ENCODE results near the gene APOBEC3G. TPM values are rescaled to one million over a fixed set of nuclear protein-coding genes. Genes with fewer than 3 reads are reported as not detected.

APOBEC3G gene
- total and polyA plus RNA-seq, 2 donors from 2014 or later: 4.8 to 12.5 TPM

DNA sequence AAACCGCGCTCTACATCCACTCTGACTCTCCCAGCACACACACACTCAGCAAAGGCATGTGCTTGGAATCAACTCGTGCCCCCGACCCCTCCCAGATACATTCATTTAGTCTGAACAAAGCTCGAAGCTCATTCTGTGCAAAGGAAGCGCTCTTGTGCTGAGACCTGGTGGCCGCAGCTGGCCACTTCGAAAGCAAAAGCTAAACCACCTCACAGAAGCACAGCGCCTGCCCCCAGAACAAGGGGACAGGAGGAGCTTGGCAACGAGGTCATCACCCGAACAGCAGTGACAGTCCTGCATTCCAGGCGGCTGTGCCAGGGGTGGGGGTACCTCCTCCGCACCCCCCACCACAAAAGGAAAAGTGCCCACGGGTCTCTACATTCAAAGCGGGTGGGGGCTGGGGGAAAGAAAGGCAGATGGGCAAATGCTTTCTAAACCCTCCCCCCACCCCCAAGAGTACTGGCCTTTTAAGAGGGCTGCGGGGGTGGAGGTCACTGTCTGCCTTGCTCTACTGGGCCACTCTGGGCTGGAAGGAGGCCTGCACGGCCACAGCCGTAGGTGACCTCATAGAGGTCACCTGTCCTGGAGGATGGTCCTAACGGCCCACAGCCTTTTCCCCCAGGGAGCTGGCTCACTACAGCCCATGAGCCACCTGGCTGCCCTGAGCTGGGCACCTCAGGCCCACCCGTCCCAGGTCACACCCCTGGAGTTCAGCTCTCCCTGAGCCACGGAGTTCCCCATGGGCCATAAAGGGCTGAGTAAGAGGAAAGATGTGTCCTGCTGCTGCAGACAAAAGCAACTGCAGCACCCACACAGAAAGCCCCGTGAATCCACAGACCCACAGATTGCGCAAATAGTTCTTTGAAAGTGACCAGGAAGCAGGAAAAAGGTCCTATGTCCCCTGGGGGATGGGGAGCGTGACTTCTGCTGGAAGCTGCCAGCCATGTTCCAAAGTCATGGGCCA, 54.1 kb downstream of the APOBEC3G start:
- no peak overlapping the region for H3K9ac ChIP-seq (ENCODE audit: low read length in 3 of 3)

GRCh38 chr22:39132281-39132680, 55.2 kb downstream of the APOBEC3G start:
- Histone ChIP-seq H3K27ac (ENCODE audit: low read depth in 2 of 2, low read length in 2 of 2) (no peak overlapping the region), H3K9ac (ENCODE audit: low read length in 3 of 3) (no peak overlapping the region), H3K4me3 (ENCODE audit: low read length in 3 of 3) (no peak overlapping the region), H3K4me1 (ENCODE audit: control insufficient read depth in 2 of 3, insufficient read depth in 2 of 3, low read depth in 1 of 3, low read length in 3 of 3) (peaks cover 0 to 4% (median 0%) of the 10 kb centered on the region in 3 donors), H3K27me3 (ENCODE audit: control insufficient read depth, insufficient read depth, low read length) (no peaks in the 10 kb centered on the region), H3K36me3 (ENCODE audit: control insufficient read depth in 2 of 3, insufficient read depth in 3 of 3, low read length in 3 of 3) (peaks cover 0 to 8% (median 4%) of the 10 kb centered on the region in 3 donors), H3K9me3 (ENCODE audit: control insufficient read depth in 2 of 3, insufficient read depth in 1 of 3, low read length in 3 of 3) (no peaks in the 10 kb centered on the region)
- DNase-seq (no peak), FAIRE-seq (no peak)
- intact Hi-C loops (cut with DNase I): no loop called here
- TF ChIP-seq, protein P1, sequence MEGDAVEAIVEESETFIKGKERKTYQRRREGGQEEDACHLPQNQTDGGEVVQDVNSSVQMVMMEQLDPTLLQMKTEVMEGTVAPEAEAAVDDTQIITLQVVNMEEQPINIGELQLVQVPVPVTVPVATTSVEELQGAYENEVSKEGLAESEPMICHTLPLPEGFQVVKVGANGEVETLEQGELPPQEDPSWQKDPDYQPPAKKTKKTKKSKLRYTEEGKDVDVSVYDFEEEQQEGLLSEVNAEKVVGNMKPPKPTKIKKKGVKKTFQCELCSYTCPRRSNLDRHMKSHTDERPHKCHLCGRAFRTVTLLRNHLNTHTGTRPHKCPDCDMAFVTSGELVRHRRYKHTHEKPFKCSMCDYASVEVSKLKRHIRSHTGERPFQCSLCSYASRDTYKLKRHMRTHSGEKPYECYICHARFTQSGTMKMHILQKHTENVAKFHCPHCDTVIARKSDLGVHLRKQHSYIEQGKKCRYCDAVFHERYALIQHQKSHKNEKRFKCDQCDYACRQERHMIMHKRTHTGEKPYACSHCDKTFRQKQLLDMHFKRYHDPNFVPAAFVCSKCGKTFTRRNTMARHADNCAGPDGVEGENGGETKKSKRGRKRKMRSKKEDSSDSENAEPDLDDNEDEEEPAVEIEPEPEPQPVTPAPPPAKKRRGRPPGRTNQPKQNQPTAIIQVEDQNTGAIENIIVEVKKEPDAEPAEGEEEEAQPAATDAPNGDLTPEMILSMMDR (IDR thresholded peaks at IDR 0.05; ENCODE audit: borderline replicate concordance, extremely low read depth, insufficient read depth): no peak

More for the DNA sequence above, 54.1 kb downstream of the APOBEC3G start:
- Histone ChIP-seq H3K4me3 (ENCODE audit: low read length in 3 of 3) (no peak overlapping the region), H3K9me3 (ENCODE audit: control insufficient read depth in 2 of 3, insufficient read depth in 1 of 3, low read length in 3 of 3) (no peaks in the 10 kb centered on the region), H3K27me3 (ENCODE audit: control insufficient read depth, insufficient read depth, low read length) (no peaks in the 10 kb centered on the region), H3K36me3 (ENCODE audit: control insufficient read depth in 2 of 3, insufficient read depth in 3 of 3, low read length in 3 of 3) (peaks cover 0 to 8% (median 4%) of the 10 kb centered on the region in 3 donors), H3K27ac (ENCODE audit: low read depth in 2 of 2, low read length in 2 of 2) (no peak overlapping the region), H3K4me1 (ENCODE audit: control insufficient read depth in 2 of 3, insufficient read depth in 2 of 3, low read depth in 1 of 3, low read length in 3 of 3) (peaks cover 0 to 4% (median 0%) of the 10 kb centered on the region in 3 donors)
- FAIRE-seq: no peak
- DNase-seq: peak in 4 of 5 donors; percentile 43 to 78 (median 59)
- intact Hi-C loops (cut with DNase I): no loop called here
- TF ChIP-seq, protein P1 (IDR thresholded peaks at IDR 0.05; ENCODE audit: borderline replicate concordance, extremely low read depth, insufficient read depth): no peak

DNA sequence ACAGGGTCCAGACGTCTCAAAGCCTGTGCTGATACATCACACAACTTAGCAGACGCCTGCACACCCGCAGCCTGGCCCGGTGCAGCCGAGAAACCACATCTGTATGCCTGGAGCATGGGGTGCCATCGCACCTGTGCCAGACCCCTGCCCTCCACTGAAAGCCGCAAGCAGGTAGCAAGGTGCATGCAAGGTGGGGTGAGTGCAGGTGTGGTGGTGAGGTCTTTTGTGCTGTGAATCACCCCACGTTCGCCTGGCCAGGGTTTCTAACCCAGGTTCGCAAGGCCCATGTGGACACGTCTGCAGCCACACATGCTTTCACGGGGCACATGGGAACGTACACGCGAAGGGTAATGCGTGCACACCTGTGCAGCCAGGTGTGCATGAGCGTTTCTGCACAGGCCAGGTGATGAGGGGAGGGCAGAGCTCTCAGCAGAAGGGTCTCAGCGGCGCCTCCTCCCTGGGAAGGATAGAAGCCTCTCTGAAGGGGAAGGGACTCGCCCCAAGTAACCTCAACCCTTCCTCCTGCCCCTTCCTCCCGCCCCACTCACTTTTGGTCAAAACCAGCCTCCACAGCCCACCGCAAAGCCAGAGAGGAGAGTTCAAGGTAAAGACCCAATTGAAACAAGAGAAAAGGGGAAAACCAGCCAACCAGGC, 55.9 kb downstream of the APOBEC3G start:
- H3K36me3 ChIP-seq (ENCODE audit: control insufficient read depth in 2 of 3, insufficient read depth in 3 of 3, low read length in 3 of 3): peaks cover 0 to 8% (median 4%) of the 10 kb centered on the region in 3 donors
- intact Hi-C loops (cut with DNase I): no loop called here
- no peaks in the 10 kb centered on the region for H3K27me3 ChIP-seq (ENCODE audit: control insufficient read depth, insufficient read depth, low read length)
- H3K27ac ChIP-seq (ENCODE audit: low read depth in 2 of 2, low read length in 2 of 2): no peak overlapping the region
- H3K9me3 ChIP-seq (ENCODE audit: control insufficient read depth in 2 of 3, insufficient read depth in 1 of 3, low read length in 3 of 3): no peaks in the 10 kb centered on the region
- H3K9ac ChIP-seq (ENCODE audit: low read length in 3 of 3): no peak overlapping the region
- no peak overlapping the region for H3K4me3 ChIP-seq (ENCODE audit: low read length in 3 of 3)
- no peak for FAIRE-seq
- no peak for DNase-seq
- TF ChIP-seq, protein P1 (IDR thresholded peaks at IDR 0.05; ENCODE audit: borderline replicate concordance, extremely low read depth, insufficient read depth): no peak
- peaks cover 0 to 4% (median 0%) of the 10 kb centered on the region in 3 donors for H3K4me1 ChIP-seq (ENCODE audit: control insufficient read depth in 2 of 3, insufficient read depth in 2 of 3, low read depth in 1 of 3, low read length in 3 of 3)
